SK-N-SH (cell line): ENCODE data around the gene NCAPH2. TPM values are rescaled to one million over a fixed set of nuclear protein-coding genes. Genes with fewer than 3 reads are reported as not detected.

Experiments
- CTCF ChIA-PET: fragments of 300-600, 350-600 bp; formaldehyde crosslinking; extraction: SDS; loops from one replicate; lab custom pipeline; 2021; lab: Yijun Ruan, JAX
- POLR2A ChIA-PET: fragments of 350-600 bp; sonication (Branson Sonifier 250); formaldehyde crosslinking; extraction: SDS; loops from one replicate; lab custom pipeline; 2020; ENCODE audit warnings: antibody characterized with exemption, inconsistent platforms; lab: Yijun Ruan, JAX
- DNase-seq: peaks from one replicate; pipeline ENCODE4 v3.0.0; 2012
- H2AFZ ChIP-seq: fragments of 200-600 bp; sonication (generic); 2 replicates; pipeline ENCODE4 v1.8.1; 2016; ENCODE audit warnings: antibody characterized with exemption, mild to moderate bottlenecking, low read depth
- H3F3A ChIP-seq: fragments of 200-600 bp; sonication (generic); replicated peaks from 2 replicates; pipeline ENCODE3; 2016; ENCODE audit warnings: antibody characterized with exemption, mild to moderate bottlenecking; ENCODE audit not compliant: insufficient read depth
- H3K27ac ChIP-seq, 2 experiments: fragments of 200-500 bp in 1 of 2; fragments of 200-600 bp in 1 of 2; sonication (Bioruptor generic) in 1 of 2; sonication (generic), shearing (Covaris generic) in 1 of 2; 2 replicates each; pipeline versions ENCODE4 v1.5.1 to v1.6.1; 2014 to 2016; ENCODE audit warnings: low read depth in 2 of 2, inconsistent platforms in 1 of 2, low read length in 1 of 2, mild to moderate bottlenecking in 1 of 2, mixed read lengths in 1 of 2
- H3K27me3 ChIP-seq: fragments of 200-600 bp; sonication (generic), shearing (Covaris generic); 2 replicates; pipeline ENCODE4 v1.6.1; 2016; ENCODE audit warnings: mixed run types; ENCODE audit not compliant: insufficient read depth
- H3K36me3 ChIP-seq, 2 experiments: fragments of 200-500 bp in 1 of 2; fragments of 200-600 bp in 1 of 2; sonication (Bioruptor generic) in 1 of 2; sonication (generic) in 1 of 2; replicated peaks in 1 of 2; 2 replicates each; pipeline versions ENCODE3 to v1.5.1; 2014 to 2016; ENCODE audit warnings: low read length in 1 of 2, mild to moderate bottlenecking in 1 of 2; ENCODE audit not compliant: insufficient read depth in 2 of 2, control insufficient read depth in 1 of 2
- H3K4me1 ChIP-seq, 2 experiments: fragments of 200-500 bp in 1 of 2; fragments of 200-600 bp in 1 of 2; sonication (Bioruptor generic) in 1 of 2; sonication (generic), shearing (Covaris generic) in 1 of 2; 2 replicates each; pipeline versions ENCODE4 v1.5.1 to v1.6.1; 2014 to 2016; ENCODE audit warnings: low read depth in 1 of 2, low read length in 1 of 2, mixed run types in 1 of 2; ENCODE audit not compliant: insufficient read depth in 2 of 2, control insufficient read depth in 1 of 2
- H3K4me2 ChIP-seq: fragments of 200-600 bp; sonication (generic), shearing (Covaris generic); 2 replicates; pipeline ENCODE4 v1.6.1; 2017; ENCODE audit warnings: mixed run types
- H3K4me3 ChIP-seq, 2 experiments: fragments of 200-500 bp in 1 of 2; fragments of 200-600 bp in 1 of 2; sonication (Bioruptor generic) in 1 of 2; sonication (generic), shearing (Covaris generic) in 1 of 2; 2 replicates each; pipeline versions ENCODE4 v1.5.1 to v1.8.1; 2014 to 2016; ENCODE audit warnings: low read depth in 2 of 2, inconsistent platforms in 1 of 2, low read length in 1 of 2, mild to moderate bottlenecking in 1 of 2, mixed read lengths in 1 of 2, moderate library complexity in 1 of 2
- H3K79me2 ChIP-seq: fragments of 200-600 bp; sonication (generic); 2 replicates; pipeline ENCODE4 v1.8.1; 2017; ENCODE audit warnings: mild to moderate bottlenecking; ENCODE audit not compliant: insufficient read depth
- H3K9ac ChIP-seq: fragments of 200-600 bp; sonication (generic); 2 replicates; pipeline ENCODE4 v1.6.1; 2017; ENCODE audit warnings: mixed run types
- H3K9me2 ChIP-seq: fragments of 200-600 bp; sonication (generic); 2 replicates; pipeline ENCODE4 v1.6.1; 2017; ENCODE audit warnings: mixed run types
- H3K9me3 ChIP-seq: fragments of 200-600 bp; sonication (generic); 2 replicates; pipeline ENCODE4 v1.6.1; 2017; ENCODE audit warnings: mixed run types, mild to moderate bottlenecking, moderate library complexity
- H4K20me1 ChIP-seq: fragments of 200-600 bp; sonication (generic); 2 replicates; pipeline ENCODE4 v1.6.1; 2017; ENCODE audit warnings: mild to moderate bottlenecking, mixed run types; ENCODE audit not compliant: insufficient read depth
- FOSL2 ChIP-seq: IDR thresholded peaks from 2 replicates; pipeline ENCODE4 v1.4.0; 2012; ENCODE audit warnings: low read depth, mild to moderate bottlenecking, moderate library complexity, borderline replicate concordance
- JUND ChIP-seq: IDR thresholded peaks from 2 replicates; pipeline ENCODE4 v1.4.0; 2012
- NFIC ChIP-seq: IDR thresholded peaks from 2 replicates; pipeline ENCODE4 v1.4.0; 2012; ENCODE audit warnings: borderline replicate concordance
- NRF1 ChIP-seq: IDR thresholded peaks from 2 replicates; pipeline ENCODE4 v1.6.1; 2012; ENCODE audit warnings: low read depth, mild to moderate bottlenecking, low read length
- PBX3 ChIP-seq: IDR thresholded peaks from 2 replicates; pipeline ENCODE4; 2012
- RAD21 ChIP-seq: IDR thresholded peaks from 2 replicates; pipeline ENCODE4 v1.6.1; 2012; ENCODE audit warnings: mild to moderate bottlenecking, low read length
- RFX5 ChIP-seq: IDR thresholded peaks from 2 replicates; pipeline ENCODE4 v1.6.1; 2012; ENCODE audit warnings: mild to moderate bottlenecking, improper control_type of control experiment, low read length
- WGBS: methylation state at CpG from one replicate; pipeline ENCODE4 v1.1.6; 2017; ENCODE audit warnings: low lambda C conversion rate; 5-methylcytosine and 5-hydroxymethylcytosine counted together
- polyA plus RNA-seq, 3 experiments: library from polyadenylated mRNA; depleted of rRNA; stranded (reverse); fragments of >200 nt; gene quantifications; 2 replicates each; pipeline ENCODE4 v1.2.3, GENCODE V29; 2012
- TF ChIP-seq, protein P1 (sequence below): IDR thresholded peaks from 2 replicates; pipeline ENCODE4 v1.4.0; 2012; ENCODE audit warnings: low read depth, borderline replicate concordance
- TF ChIP-seq, protein P2 (sequence below): IDR thresholded peaks from 2 replicates; pipeline ENCODE4 v1.4.0; 2012; ENCODE audit warnings: low read depth, borderline replicate concordance
- TF ChIP-seq, protein P3 (sequence below): fragments of 200-600 bp; sonication (generic); IDR thresholded peaks from 2 replicates; pipeline ENCODE4 v1.6.1; 2017; ENCODE audit warnings: antibody characterized with exemption, mild to moderate bottlenecking, moderate library complexity

Gene NCAPH2
- polyA plus RNA-seq, 1 of the 3 experiments (the other 2 are of a cell fraction) = 22.4 TPM

DNA sequence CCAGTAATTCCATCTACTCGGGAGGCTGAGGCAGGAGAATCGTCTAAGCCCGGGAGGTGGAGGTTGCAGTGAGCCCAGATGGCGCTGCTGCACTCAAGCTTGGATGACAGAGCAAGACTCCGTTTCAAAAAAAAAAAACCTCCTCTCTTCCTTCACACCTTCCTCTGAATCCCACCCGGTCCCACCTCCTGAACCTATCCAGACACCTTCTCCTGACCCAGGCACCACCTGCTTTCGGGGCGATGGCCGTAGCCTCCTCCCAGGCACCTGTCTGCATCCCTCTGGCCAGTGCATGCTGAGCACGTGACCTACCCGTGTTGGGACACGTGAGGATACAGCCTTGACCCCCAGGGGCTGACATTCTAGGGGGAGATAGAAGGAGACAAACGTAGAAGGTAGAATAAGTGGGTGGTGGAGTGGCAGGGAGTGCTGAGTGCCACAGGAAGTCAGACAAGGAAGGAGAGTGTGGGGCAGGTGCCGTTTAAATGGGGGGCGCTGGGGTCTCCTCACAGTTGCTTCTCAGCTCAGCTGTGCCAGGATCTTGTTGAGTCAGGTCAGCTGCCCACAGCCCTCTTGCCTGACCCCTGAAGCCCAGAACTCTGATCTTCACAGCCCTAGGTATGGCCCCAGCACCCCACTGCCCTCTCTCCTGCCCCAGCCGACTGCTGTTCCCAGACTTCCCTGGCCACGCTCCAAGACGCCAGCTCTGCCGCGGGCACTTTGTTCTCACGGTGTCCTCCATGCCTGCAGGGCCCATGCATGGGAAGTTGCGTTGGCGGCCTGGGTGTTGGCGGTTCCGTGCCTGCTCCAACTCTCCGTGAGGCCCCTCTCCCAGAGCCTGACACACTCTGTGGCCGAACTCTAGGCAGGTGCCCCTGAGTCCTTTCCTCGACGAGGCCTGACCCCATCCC is 22.5 kb upstream of the NCAPH2 start:
- Histone ChIP-seq H3K27me3 (peaks cover 6% of the 10 kb centered on the region; the same call in 1 of the 2 replicates), H3K4me2 (no peak overlapping the region), H3K36me3 (no peaks in the 10 kb centered on the region), H3K9me2 (no peaks in the 10 kb centered on the region), H3K79me2 (no peaks in the 10 kb centered on the region), H3K9ac (no peak overlapping the region), H2AFZ (no peak overlapping the region), H3K4me1 (peaks cover 0 to 2% of the 10 kb centered on the region in 2 experiments; a peak in 1 of 4 replicates), H3F3A (no peaks in the 10 kb centered on the region), H4K20me1 (no peaks in the 10 kb centered on the region), H3K4me3 (no peak overlapping the region), H3K9me3 (no peaks in the 10 kb centered on the region), H3K27ac (no peak overlapping the region)
- POLR2A ChIA-PET = no interaction called here
- TF ChIP-seq PBX3 = no peak
- TF ChIP-seq, protein P1, sequence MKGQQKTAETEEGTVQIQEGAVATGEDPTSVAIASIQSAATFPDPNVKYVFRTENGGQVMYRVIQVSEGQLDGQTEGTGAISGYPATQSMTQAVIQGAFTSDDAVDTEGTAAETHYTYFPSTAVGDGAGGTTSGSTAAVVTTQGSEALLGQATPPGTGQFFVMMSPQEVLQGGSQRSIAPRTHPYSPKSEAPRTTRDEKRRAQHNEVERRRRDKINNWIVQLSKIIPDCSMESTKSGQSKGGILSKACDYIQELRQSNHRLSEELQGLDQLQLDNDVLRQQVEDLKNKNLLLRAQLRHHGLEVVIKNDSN = no peak
- TF ChIP-seq JUND = no peak
- no peak for TF ChIP-seq RAD21
- TF ChIP-seq, protein P2, sequence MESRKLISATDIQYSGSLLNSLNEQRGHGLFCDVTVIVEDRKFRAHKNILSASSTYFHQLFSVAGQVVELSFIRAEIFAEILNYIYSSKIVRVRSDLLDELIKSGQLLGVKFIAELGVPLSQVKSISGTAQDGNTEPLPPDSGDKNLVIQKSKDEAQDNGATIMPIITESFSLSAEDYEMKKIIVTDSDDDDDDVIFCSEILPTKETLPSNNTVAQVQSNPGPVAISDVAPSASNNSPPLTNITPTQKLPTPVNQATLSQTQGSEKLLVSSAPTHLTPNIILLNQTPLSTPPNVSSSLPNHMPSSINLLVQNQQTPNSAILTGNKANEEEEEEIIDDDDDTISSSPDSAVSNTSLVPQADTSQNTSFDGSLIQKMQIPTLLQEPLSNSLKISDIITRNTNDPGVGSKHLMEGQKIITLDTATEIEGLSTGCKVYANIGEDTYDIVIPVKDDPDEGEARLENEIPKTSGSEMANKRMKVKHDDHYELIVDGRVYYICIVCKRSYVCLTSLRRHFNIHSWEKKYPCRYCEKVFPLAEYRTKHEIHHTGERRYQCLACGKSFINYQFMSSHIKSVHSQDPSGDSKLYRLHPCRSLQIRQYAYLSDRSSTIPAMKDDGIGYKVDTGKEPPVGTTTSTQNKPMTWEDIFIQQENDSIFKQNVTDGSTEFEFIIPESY = no peak
- no peak for TF ChIP-seq NFIC
- TF ChIP-seq, protein P3, sequence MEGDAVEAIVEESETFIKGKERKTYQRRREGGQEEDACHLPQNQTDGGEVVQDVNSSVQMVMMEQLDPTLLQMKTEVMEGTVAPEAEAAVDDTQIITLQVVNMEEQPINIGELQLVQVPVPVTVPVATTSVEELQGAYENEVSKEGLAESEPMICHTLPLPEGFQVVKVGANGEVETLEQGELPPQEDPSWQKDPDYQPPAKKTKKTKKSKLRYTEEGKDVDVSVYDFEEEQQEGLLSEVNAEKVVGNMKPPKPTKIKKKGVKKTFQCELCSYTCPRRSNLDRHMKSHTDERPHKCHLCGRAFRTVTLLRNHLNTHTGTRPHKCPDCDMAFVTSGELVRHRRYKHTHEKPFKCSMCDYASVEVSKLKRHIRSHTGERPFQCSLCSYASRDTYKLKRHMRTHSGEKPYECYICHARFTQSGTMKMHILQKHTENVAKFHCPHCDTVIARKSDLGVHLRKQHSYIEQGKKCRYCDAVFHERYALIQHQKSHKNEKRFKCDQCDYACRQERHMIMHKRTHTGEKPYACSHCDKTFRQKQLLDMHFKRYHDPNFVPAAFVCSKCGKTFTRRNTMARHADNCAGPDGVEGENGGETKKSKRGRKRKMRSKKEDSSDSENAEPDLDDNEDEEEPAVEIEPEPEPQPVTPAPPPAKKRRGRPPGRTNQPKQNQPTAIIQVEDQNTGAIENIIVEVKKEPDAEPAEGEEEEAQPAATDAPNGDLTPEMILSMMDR = no peak
- TF ChIP-seq FOSL2 = no peak
- TF ChIP-seq RFX5 = no peak
- TF ChIP-seq NRF1 = no peak
- CTCF ChIA-PET = interaction anchor here (3.2 kb wide), 1 partner anchor 13 kb away, joined by 12 read pairs; no protein-coding TSS in a partner anchor
- 74% methylated on average over 18 of the region's 29 CpGs for WGBS
- no peak for DNase-seq
